ENCODE measurements around the gene C4A.
A peak's percentile ranks its signal among the peaks of the same experiment; 100 is the strongest.
"Not testable (repeated sequence)": the region's sequence is repeated elsewhere in the genome, so short reads cannot be mapped to it uniquely, and the experiment has no call there.

The C4A gene

DNA sequence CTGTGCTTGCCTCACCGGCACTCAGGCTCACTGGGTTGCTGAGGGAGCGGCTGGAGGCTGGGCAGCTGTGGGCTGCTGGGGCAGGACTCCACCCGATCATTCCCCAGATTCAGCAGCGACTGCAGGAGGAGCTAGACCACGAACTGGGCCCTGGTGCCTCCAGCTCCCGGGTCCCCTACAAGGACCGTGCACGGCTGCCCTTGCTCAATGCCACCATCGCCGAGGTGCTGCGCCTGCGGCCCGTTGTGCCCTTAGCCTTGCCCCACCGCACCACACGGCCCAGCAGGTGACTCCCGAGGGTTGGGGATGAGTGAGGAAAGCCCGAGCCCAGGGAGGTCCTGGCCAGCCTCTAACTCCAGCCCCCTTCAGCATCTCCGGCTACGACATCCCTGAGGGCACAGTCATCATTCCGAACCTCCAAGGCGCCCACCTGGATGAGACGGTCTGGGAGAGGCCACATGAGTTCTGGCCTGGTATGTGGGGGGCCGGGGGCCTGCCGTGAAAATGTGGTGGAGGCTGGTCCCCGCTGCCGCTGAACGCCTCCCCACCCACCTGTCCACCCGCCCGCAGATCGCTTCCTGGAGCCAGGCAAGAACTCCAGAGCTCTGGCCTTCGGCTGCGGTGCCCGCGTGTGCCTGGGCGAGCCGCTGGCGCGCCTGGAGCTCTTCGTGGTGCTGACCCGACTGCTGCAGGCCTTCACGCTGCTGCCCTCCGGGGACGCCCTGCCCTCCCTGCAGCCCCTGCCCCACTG lies 58.6 kb downstream of the C4A start:
- H3K4me3 Mint-ChIP-seq; H3K36me3 Mint-ChIP-seq (ENCODE audit: low read depth); DNase-seq (ENCODE audit: low spot score); H3K27ac Mint-ChIP-seq; H3K27me3 Mint-ChIP-seq (ENCODE audit: low read depth); H3K4me1 Mint-ChIP-seq (ENCODE audit: low read depth); H3K9me3 Mint-ChIP-seq: not testable (repeated sequence)

DNA sequence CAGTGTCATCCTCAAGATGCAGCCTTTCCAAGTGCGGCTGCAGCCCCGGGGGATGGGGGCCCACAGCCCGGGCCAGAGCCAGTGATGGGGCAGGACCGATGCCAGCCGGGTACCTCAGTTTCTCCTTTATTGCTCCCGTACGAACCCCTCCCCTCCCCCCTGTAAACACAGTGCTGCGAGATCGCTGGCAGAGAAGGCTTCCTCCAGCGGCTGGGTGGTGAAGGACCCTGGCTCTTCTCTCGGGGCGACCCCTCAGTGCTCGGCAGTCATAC lies 59.1 kb downstream of the C4A start:
- not testable (repeated sequence) for H3K27ac Mint-ChIP-seq; H3K4me1 Mint-ChIP-seq (ENCODE audit: low read depth); H3K36me3 Mint-ChIP-seq (ENCODE audit: low read depth); H3K4me3 Mint-ChIP-seq; DNase-seq (ENCODE audit: low spot score); H3K27me3 Mint-ChIP-seq (ENCODE audit: low read depth); H3K9me3 Mint-ChIP-seq

DNA sequence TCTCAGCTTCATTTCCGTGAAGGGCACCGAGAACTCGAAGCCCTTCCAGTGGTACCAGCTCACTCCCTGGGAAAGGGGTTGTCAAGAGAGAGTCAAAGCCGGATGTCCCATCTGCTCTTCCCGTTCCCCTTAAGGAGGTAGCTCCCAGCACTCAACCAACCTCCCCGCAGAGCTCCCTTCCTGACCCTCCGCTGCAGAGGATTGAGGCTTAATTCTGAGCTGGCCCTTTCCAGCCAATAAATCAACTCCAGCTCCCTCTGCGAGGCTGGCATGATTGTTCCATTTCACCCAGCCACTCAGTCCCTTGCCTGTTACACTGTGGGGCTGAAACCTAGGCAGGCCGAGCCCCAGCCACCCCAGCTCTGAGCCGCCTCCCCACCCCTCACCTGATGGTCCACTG lies 59.5 kb downstream of the C4A start:
- not testable (repeated sequence) for H3K27me3 Mint-ChIP-seq (ENCODE audit: low read depth); H3K9me3 Mint-ChIP-seq; DNase-seq (ENCODE audit: low spot score)

DNA sequence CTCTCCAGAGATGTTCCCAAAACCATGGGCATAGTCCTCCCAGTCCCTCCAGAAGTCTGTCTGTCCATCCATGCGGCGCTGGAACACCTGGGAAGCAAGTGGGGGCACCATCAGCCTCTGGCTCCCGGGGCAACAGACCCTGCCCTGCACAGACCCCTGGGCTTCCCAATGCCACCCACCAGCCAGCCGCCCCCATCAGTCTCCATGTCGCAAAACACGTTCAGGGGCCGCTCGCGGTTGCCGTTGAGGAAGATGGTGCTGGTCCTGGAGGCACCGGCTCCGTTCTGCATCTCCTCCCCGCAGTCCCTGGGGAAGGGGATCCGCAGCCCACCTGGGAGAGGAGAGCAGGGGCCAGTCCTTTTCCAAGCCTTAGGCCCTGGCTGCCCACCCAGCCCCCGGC lies 60.4 kb downstream of the C4A start:
- H3K36me3 Mint-ChIP-seq (ENCODE audit: low read depth); H3K9me3 Mint-ChIP-seq; H3K4me1 Mint-ChIP-seq (ENCODE audit: low read depth); H3K27me3 Mint-ChIP-seq (ENCODE audit: low read depth); H3K4me3 Mint-ChIP-seq; H3K27ac Mint-ChIP-seq; DNase-seq (ENCODE audit: low spot score): not testable (repeated sequence)

More for the DNA sequence above, 59.5 kb downstream of the C4A start:
- not testable (repeated sequence) for H3K4me3 Mint-ChIP-seq; H3K4me1 Mint-ChIP-seq (ENCODE audit: low read depth); H3K27ac Mint-ChIP-seq; H3K36me3 Mint-ChIP-seq (ENCODE audit: low read depth)

DNA sequence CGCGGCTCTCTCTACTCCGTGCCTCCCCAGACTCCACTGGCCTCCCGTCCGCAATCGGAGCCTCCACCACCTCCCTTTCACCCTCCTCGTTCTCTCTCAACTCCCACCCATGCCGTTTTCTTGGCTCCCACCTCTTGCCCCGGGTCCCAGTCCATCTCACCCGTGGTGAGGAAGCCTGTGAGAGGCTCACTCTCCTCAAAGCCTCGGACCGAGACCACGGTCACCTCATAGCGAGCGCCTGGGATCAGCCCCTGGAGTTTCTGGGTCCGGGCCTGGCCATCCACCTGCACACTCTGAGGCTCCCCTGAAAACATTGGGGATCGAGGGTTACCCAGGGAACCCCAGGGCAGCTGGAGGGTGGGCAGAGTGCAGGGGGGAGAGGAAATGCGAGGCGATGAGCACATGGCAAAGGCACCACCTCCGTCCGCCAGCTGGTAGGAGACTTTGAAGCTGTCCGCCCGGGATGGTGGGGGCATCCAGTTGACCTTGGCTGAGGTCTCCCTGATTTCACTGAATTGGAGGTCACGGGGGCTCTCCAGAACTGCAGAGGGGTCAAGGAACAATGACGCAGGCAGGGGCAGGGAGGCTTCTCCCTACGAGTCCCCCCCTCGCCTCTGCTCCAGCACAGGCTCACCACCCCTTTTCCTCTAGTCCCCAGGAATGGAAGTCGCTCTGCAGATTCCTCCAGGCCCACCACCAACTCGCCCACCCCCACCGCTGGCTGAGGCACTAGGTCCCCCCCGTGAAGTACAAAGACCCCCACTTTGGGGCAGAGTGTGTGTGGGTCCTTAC lies 61.9 kb downstream of the C4A start:
- H3K4me1 Mint-ChIP-seq (ENCODE audit: low read depth); H3K4me3 Mint-ChIP-seq; H3K36me3 Mint-ChIP-seq (ENCODE audit: low read depth); DNase-seq (ENCODE audit: low spot score); H3K27me3 Mint-ChIP-seq (ENCODE audit: low read depth); H3K9me3 Mint-ChIP-seq; H3K27ac Mint-ChIP-seq: not testable (repeated sequence)

DNA sequence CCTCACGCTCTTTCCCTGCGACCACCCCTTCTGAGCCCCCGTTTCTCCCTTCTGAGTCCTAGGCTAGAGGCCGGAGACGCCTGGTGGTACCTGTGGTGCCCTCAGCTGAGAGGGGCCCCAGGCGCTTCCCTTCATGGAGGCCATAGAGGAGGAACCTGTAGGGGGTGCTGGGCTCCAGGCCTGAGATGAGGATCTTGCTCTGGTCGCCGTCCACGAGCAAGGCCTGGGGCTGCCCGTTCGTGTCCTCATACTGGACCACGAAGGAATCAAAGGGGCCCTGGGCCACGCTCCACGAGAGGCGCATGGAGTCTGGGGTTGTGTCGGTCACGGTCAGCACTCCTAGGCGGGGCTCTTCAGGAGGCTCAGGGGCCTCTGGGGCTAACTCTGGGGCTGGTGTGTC lies 63.1 kb downstream of the C4A start:
- H3K4me1 Mint-ChIP-seq (ENCODE audit: low read depth); H3K27ac Mint-ChIP-seq: not testable (repeated sequence)

DNA sequence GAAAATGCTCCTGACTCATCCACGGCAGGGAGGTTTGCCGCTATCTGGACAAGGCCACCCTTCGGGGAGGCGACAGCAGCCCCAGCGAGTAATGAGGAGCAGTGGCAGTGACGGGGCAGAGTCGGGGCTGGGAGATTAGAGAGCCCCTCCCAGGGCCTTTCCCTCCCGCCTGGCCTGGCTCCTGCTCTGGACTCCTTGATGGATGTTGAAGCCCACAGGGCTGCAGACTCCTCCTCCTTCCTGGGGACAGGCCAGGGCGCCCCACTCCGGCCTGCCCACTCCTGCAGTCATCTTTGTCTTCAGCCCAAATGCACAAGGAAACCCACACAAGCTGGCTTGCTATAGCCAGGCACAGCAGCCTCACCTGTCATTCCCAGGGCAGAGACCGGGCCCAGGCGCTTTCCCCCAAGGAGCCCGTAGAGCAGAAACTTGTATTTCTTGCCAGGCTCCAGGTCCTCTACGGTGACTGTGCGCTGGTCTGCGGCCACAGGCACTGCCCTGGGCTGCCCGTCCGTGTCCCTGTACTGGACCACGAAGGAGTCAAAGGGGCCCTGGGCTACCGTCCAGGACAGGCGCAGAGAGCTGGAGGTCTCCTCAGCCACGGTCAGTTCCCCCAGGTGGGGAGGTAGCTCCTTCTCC lies 64.1 kb downstream of the C4A start:
- no peaks in the 10 kb centered on the region for H3K9me3 Mint-ChIP-seq
- H3K27ac Mint-ChIP-seq, result no peak overlapping the region
- no peaks in the 10 kb centered on the region for H3K36me3 Mint-ChIP-seq (ENCODE audit: low read depth)
- H3K4me1 Mint-ChIP-seq (ENCODE audit: low read depth), result no peaks in the 10 kb centered on the region
- H3K4me3 Mint-ChIP-seq, result no peak overlapping the region
- H3K27me3 Mint-ChIP-seq (ENCODE audit: low read depth), result peaks cover 1% of the 10 kb centered on the region
- no peak for DNase-seq (ENCODE audit: low spot score)

More for the DNA sequence above, 63.1 kb downstream of the C4A start:
- not testable (repeated sequence) for H3K4me3 Mint-ChIP-seq; H3K36me3 Mint-ChIP-seq (ENCODE audit: low read depth); DNase-seq (ENCODE audit: low spot score); H3K9me3 Mint-ChIP-seq; H3K27me3 Mint-ChIP-seq (ENCODE audit: low read depth)

DNA sequence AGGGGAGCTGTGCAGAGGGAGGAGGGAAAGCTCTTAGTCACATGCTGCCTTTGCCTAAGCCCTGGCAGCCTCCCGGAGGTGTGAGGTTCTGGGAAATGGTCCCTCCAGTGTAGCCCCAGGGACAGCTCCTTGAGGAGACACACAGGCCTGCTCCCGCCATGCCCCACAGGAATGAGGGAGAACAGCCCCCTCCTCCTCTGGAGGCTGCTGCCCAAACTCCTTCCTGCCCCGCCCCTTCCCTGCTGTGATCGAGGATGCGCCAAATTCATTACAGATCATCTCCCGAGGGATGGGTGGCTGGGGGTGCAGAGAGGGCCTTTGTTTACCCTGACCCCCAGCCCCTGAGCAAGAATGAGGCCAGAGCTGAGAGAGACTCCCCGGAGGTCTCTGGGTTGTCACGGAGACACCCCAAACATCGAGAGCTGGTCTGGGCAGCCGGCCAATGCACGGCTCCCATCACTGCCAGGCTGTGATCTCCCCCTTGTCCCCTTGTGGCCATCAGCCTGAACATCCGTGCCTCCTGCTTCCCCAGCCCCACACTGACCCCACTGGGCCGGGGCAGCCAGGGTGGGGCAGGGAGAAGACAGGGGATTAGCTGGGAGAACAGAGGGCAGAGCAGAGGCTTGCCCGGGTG lies 64.7 kb downstream of the C4A start:
- Mint-ChIP-seq H3K9me3 (no peaks in the 10 kb centered on the region), H3K36me3 (ENCODE audit: low read depth) (no peaks in the 10 kb centered on the region), H3K4me1 (ENCODE audit: low read depth) (no peaks in the 10 kb centered on the region), H3K4me3 (no peak overlapping the region), H3K27me3 (ENCODE audit: low read depth) (peaks cover 4% of the 10 kb centered on the region), H3K27ac (no peak overlapping the region)
- DNase-seq (ENCODE audit: low spot score), result no peak

DNA sequence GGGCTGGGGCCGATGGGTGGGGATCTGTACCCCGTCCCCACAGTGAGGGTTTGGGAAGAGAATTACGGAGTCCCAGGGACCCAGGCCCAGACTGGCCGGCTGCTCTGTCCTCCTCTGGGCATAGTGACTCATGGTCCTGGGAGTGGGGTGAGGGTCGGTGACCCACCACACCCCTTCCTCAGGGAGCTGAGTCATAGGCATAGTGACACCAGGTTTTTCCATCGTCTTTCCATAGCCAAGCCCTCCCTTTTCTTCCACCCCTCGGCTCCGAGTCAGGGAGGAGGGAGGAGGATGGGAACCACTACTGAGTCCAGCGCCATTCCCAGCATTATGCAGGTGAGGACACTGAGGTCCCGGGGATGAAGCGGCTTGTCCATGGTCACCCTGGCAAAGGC lies 65.2 kb downstream of the C4A start:
- Mint-ChIP-seq H3K9me3 (no peaks in the 10 kb centered on the region), H3K36me3 (ENCODE audit: low read depth) (no peaks in the 10 kb centered on the region), H3K27me3 (ENCODE audit: low read depth) (peaks cover 7% of the 10 kb centered on the region), H3K4me3 (no peak overlapping the region), H3K27ac (no peak overlapping the region), H3K4me1 (ENCODE audit: low read depth) (no peaks in the 10 kb centered on the region)
- no peak for DNase-seq (ENCODE audit: low spot score)

DNA sequence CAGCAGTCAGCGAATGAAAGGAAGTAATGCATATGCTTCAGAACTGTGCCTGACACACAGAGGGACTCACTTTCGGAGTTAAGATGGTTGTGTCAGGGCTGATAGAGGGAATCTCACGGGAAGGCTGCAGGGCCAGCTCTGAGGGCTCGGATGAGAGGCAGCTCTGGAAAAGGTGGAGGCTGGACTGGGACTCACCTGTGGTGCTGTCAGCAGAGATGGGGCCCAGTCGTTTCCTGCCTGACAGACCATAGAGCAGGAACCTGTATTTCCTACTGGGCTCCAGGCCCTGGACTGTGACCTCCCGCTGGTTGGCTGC lies 65.6 kb downstream of the C4A start:
- H3K27ac Mint-ChIP-seq, result no peak overlapping the region
- DNase-seq (ENCODE audit: low spot score), result no peak
- H3K36me3 Mint-ChIP-seq (ENCODE audit: low read depth), result no peaks in the 10 kb centered on the region
- H3K4me1 Mint-ChIP-seq (ENCODE audit: low read depth), result no peaks in the 10 kb centered on the region
- no peak overlapping the region for H3K4me3 Mint-ChIP-seq
- H3K9me3 Mint-ChIP-seq, result no peaks in the 10 kb centered on the region
- H3K27me3 Mint-ChIP-seq (ENCODE audit: low read depth), result peaks cover 7% of the 10 kb centered on the region

DNA sequence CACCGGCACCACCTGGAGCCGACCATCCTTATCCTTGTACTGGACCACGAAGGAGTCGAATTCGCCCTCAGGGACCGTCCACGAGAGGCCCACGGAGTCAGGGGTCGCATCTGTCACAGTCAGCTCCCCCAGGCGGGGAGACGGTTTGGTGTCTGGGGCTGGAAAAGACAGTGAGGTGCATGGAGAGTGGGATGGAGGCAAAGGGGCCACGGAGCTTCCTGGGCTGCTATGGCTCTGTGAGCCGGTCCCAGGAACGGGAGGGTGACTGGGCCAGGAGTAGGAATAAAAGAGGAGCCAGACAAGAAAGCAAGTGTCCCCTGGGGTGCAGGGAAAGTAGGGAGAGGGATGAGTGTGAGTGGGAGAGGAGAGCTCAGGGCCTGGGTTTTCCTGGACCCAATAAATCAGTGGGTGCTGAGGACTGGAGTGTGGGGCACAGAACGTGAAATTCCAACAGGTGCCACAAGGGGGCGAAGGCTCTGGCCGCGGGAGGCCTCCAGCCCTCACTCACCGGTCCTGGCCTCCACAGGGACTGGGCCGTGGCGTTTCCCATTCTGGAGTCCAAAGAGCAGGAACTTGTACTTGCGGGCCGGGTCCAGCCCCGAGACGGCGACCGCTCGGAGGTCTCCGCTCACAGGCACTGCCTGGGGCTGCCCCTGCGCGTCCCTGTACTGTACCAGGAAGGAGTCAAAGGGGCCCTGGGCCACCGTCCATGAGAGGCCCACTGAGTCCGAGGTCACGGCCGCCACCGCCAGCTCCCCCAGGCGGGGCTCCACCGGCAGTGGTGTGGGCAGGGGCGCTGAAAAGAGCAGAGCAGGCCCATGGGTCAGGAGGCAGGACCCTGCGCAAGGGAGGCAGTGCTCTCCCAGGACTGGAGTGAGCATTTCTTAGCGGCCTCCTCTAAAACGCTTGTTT lies 66.3 kb downstream of the C4A start:
- H3K9me3 Mint-ChIP-seq, result no peaks in the 10 kb centered on the region
- H3K27ac Mint-ChIP-seq, result no peak overlapping the region
- peaks cover 7% of the 10 kb centered on the region for H3K27me3 Mint-ChIP-seq (ENCODE audit: low read depth)

DNA sequence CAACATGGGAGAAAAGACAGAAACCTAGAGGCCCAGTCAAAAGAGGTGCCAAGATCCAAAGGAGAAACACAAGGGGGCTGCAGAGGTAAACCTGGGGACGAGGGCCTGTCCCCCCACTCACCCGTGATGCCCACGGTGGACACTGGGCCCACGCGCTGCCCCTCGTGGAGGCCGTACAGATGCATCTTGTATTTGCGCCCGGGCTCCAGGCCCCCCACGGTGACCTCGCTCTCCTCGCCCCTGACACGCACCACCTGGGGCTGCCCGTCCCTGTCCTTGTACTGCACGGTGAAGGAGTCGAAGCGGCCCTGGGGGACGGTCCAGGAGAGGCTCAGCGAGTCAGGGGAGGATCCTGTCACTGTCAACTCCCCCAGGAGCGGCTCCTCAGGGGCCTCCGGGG lies 67.3 kb downstream of the C4A start:
- not testable (repeated sequence) for H3K27me3 Mint-ChIP-seq (ENCODE audit: low read depth); H3K9me3 Mint-ChIP-seq; H3K4me1 Mint-ChIP-seq (ENCODE audit: low read depth); H3K4me3 Mint-ChIP-seq; H3K36me3 Mint-ChIP-seq (ENCODE audit: low read depth); H3K27ac Mint-ChIP-seq; DNase-seq (ENCODE audit: low spot score)

More for the DNA sequence above, 66.3 kb downstream of the C4A start:
- DNase-seq (ENCODE audit: low spot score), result peak; percentile 46
- no peaks in the 10 kb centered on the region for H3K36me3 Mint-ChIP-seq (ENCODE audit: low read depth)
- H3K4me3 Mint-ChIP-seq, result no peak overlapping the region
- H3K4me1 Mint-ChIP-seq (ENCODE audit: low read depth), result no peaks in the 10 kb centered on the region

DNA sequence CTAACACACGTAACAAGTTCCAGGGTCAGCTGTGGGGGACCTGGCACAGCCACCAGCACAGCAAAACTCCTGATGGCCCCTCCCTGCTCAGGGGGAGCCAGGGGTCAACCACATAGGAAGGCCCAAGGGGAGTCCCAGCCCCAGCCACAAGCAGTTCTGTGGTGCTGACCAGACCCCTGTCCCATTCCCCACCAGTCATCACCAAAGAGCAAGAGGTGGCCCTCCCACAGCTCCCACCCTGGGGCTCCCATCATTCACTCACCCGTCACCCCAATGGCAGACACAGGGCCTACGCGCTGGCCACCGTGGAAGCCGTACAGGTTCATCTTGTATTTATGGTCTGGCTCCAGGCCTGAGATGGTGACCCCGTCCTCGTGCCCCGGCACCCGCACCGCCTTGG lies 67.9 kb downstream of the C4A start:
- H3K27ac Mint-ChIP-seq, H3K9me3 Mint-ChIP-seq: not testable (repeated sequence)

More for the DNA sequence above, 67.9 kb downstream of the C4A start:
- H3K36me3 Mint-ChIP-seq (ENCODE audit: low read depth); DNase-seq (ENCODE audit: low spot score); H3K4me3 Mint-ChIP-seq; H3K27me3 Mint-ChIP-seq (ENCODE audit: low read depth); H3K4me1 Mint-ChIP-seq (ENCODE audit: low read depth): not testable (repeated sequence)
